ENCODE measurements around the gene STXBP1. TPM values are rescaled to one million over a fixed set of nuclear protein-coding genes. Genes with fewer than 3 reads are reported as not detected.
A peak's percentile ranks its signal among the peaks of the same experiment; 100 is the strongest.
"Not testable (repeated sequence)": the region's sequence is repeated elsewhere in the genome, so short reads cannot be mapped to it uniquely, and the experiment has no call there.

STXBP1 gene
- total and polyA plus RNA-seq, 2 donors: 2.7 to 10.2 TPM

DNA sequence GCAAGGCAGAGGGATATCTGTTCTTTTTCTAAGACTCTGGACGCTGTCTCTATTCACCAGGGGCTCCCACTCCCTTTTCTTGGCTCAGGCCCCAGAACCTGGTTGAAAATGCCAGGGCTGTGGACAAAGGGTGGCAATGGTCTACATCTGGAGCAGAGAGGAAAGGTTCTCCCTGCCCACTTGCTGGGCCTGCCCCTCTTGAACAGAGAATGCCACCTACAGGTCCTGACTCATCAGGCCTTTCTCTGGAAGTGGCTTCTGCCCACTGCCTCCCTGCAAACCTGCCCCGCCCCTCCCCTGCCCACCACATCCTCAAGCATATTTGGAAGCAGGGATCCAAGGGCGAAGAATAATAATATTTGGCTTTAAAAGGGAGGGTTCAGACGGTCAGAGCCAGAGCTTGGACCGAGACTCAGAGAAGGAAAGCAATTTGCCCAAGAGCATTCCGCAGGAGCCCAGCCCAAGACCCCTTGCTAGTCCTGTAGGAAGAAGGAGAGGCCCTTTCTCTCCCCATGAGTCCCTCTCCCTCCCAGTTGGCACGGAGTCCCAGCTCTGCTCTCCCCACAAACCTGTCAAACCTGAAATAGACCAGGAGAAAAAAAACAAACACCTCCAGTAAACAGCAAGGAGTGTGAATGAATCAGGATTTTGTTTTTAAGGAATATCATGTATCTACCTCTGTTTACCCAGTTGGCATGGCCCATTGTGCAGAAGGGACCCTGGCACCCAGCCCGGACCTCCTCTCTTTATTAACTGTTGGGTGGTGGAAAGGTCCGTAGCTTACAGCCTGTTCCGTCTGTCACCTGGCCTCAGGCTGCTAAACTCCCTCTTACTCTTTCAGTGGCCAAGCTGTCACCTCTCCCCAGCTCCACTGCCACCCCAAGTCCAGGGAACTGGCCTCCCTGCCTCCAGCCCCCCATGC is 37.7 kb upstream of the STXBP1 start:
- Histone ChIP-seq H3K27ac (ENCODE audit: low read depth in 1 of 2, low read length in 1 of 2) (peak overlapping the region in 1 of 2 donors; percentile 18), H3K27me3 (ENCODE audit: control insufficient read depth in 2 of 2, insufficient read depth in 1 of 2, low read length in 1 of 2) (peaks cover 0 to 4% of the 10 kb centered on the region in 2 donors), H3K36me3 (ENCODE audit: control insufficient read depth in 2 of 2, insufficient read depth in 2 of 2, low read length in 1 of 2) (no peaks in the 10 kb centered on the region), H3K9me3 (ENCODE audit: control insufficient read depth in 2 of 2, insufficient read depth in 1 of 2, low read length in 1 of 2) (no peaks in the 10 kb centered on the region), H3K4me3 (ENCODE audit: low read length in 2 of 2) (no peak overlapping the region), H3K4me1 (ENCODE audit: control insufficient read depth in 2 of 2, insufficient read depth in 2 of 2, low read length in 2 of 2) (peaks cover 13 to 24% of the 10 kb centered on the region in 2 donors)
- DNase-seq (ENCODE audit: low read depth in 6 of 9, low spot score in 9 of 9): no peak
- WGBS: 84% methylated on average over 10 of the region's 10 CpGs

DNA sequence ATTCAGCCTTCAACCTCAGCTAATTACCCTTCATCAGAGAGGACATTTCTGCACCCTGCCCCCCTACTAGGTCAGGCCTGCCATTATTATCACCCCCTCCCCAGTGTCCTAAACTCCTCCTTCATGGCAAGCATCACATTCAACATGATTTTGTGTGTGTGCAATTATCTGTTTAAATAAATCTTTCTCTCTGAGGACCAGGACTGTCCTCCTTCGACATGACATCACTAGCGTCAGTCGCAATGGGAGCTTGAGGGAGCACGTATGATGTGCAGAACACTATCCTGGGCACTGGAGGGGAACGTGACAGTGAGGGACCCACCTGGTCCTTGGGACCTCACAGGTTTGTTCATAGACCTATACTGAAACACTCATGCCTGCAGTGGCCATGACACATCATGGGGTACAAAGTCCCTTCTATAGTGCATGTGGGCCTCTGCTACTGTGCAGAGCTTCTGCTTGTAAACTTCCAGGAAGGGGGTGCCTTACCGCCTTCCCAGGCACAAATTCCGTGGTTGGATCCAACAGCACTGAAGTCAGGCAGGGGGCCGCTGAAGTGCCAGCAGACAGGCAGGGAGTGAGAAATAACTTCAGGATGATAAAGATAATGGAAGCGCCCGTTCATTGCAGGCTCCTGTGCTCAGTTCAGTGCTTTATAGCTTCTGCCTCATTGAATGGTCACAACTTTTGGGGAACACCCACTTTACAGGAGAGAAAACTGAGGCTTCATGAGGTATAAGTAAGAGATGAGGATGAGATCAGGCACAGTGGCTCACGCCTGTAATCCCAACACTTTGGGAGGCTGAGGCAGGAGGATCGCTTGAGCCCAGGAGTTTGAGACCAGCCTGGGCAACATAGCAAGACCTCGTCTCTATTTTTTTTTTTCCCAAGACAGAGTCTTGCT is 36.0 kb upstream of the STXBP1 start:
- Histone ChIP-seq H3K36me3 (ENCODE audit: control insufficient read depth in 2 of 2, insufficient read depth in 2 of 2, low read length in 1 of 2) (no peaks in the 10 kb centered on the region), H3K4me3 (ENCODE audit: low read length in 2 of 2) (no peak overlapping the region), H3K27ac (ENCODE audit: low read depth in 1 of 2, low read length in 1 of 2) (no peak overlapping the region), H3K4me1 (ENCODE audit: control insufficient read depth in 2 of 2, insufficient read depth in 2 of 2, low read length in 2 of 2) (peaks cover 4 to 12% of the 10 kb centered on the region in 2 donors), H3K9me3 (ENCODE audit: control insufficient read depth in 2 of 2, insufficient read depth in 1 of 2, low read length in 1 of 2) (no peaks in the 10 kb centered on the region), H3K27me3 (ENCODE audit: control insufficient read depth in 2 of 2, insufficient read depth in 1 of 2, low read length in 1 of 2) (peaks cover 0 to 3% of the 10 kb centered on the region in 2 donors)
- DNase-seq (ENCODE audit: low read depth in 6 of 9, low spot score in 9 of 9): no peak
- WGBS: 97% methylated on average over 13 of the region's 13 CpGs

DNA sequence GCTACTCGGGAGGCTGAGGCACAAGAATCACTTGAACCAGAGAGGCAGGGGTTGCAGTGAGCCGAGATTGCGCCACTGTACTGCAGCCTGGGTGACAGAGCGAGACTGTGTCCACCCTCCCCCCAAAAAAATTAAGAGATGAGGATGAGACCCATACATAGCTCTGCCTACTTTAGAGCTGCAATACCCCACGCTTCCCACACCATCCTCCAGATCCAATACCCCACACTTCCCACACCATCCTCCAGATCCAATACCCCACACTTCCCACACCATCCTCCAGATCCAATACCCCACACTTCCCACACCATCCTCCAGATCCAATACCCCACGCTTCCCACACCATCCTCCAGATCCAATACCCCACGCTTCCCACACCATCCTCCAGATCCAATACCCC is 34.9 kb upstream of the STXBP1 start:
- peaks cover 4 to 12% of the 10 kb centered on the region in 2 donors for H3K4me1 ChIP-seq (ENCODE audit: control insufficient read depth in 2 of 2, insufficient read depth in 2 of 2, low read length in 2 of 2)
- DNase-seq (ENCODE audit: low read depth in 6 of 9, low spot score in 9 of 9); H3K27me3 ChIP-seq (ENCODE audit: control insufficient read depth in 2 of 2, insufficient read depth in 1 of 2, low read length in 1 of 2); H3K9me3 ChIP-seq (ENCODE audit: control insufficient read depth in 2 of 2, insufficient read depth in 1 of 2, low read length in 1 of 2); H3K4me3 ChIP-seq (ENCODE audit: low read length in 2 of 2); H3K27ac ChIP-seq (ENCODE audit: low read depth in 1 of 2, low read length in 1 of 2); H3K36me3 ChIP-seq (ENCODE audit: control insufficient read depth in 2 of 2, insufficient read depth in 2 of 2, low read length in 1 of 2): not testable (repeated sequence)
- 97% methylated on average over 6 of the region's 7 CpGs for WGBS

DNA sequence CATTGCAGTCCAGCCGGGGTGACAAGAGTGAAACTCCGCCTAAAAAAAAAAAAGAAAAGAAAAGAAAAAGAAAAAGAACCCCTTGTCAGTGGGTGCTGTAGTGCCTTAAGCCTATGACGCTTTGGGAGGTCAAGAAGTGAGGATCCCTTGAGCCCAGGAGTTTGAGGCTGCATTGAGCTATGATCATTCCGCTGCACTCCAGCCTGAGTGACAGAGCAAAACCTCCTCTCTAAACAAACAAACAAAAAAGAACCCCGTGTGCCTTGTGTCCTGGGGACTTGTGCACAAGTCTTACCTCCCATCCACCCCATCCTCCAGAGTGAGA is 33.5 kb upstream of the STXBP1 start:
- WGBS: 55% methylated on average over 5 of the region's 5 CpGs
- DNase-seq (ENCODE audit: low read depth in 6 of 9, low spot score in 9 of 9): no peak
- Histone ChIP-seq H3K9me3 (ENCODE audit: control insufficient read depth in 2 of 2, insufficient read depth in 1 of 2, low read length in 1 of 2) (no peaks in the 10 kb centered on the region), H3K4me3 (ENCODE audit: low read length in 2 of 2) (no peak overlapping the region), H3K27me3 (ENCODE audit: control insufficient read depth in 2 of 2, insufficient read depth in 1 of 2, low read length in 1 of 2) (peaks cover 0 to 3% of the 10 kb centered on the region in 2 donors), H3K27ac (ENCODE audit: low read depth in 1 of 2, low read length in 1 of 2) (no peak overlapping the region), H3K36me3 (ENCODE audit: control insufficient read depth in 2 of 2, insufficient read depth in 2 of 2, low read length in 1 of 2) (no peaks in the 10 kb centered on the region), H3K4me1 (ENCODE audit: control insufficient read depth in 2 of 2, insufficient read depth in 2 of 2, low read length in 2 of 2) (peaks cover 4 to 12% of the 10 kb centered on the region in 2 donors)

DNA sequence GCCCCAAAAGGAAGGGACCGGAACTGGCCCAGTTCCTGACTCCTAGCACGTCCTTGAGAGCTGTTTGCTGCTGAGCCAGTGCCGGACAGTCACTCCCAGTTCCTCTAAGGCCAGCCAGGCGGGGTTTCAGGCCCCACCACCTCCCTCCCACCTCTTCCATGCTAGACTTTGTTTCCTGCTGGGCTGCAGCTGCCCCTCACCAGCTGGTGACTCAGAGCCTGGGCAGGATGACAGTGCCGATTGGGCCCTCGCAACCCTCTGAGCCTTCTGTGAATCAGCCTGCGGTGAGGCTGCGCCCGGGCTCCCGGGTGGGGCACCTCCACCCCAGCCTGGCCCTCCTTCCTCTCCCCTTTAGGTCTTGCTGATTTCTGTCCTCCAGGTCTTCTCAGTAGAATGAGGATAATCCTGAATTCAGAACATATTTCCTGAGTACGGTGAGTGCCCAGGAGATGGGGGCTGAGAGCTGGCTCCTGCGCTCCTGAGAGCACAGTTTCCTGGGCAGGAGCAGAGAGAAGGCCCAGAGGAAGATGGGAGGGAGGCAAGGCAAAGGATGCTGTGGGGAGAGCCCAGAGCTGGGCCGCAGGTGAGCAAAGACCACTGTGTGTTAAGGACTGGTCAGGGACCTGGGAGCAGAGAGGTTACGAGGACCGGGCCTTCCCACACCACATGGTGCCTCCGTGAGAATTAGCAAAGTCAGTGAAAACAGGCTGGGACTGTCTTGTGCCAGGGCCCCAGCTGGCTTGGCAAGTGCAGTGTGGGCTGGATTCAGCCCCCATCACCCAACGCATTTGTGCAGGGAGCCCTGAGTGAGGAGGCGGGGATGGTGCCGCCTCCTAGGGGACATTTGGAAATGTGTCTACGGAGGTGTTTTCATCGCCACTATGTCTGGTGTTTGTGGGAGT is 32.9 kb upstream of the STXBP1 start:
- H3K9me3 ChIP-seq (ENCODE audit: control insufficient read depth in 2 of 2, insufficient read depth in 1 of 2, low read length in 1 of 2): no peaks in the 10 kb centered on the region
- no peak overlapping the region for H3K4me3 ChIP-seq (ENCODE audit: low read length in 2 of 2)
- peaks cover 0 to 3% of the 10 kb centered on the region in 2 donors for H3K27me3 ChIP-seq (ENCODE audit: control insufficient read depth in 2 of 2, insufficient read depth in 1 of 2, low read length in 1 of 2)
- H3K27ac ChIP-seq (ENCODE audit: low read depth in 1 of 2, low read length in 1 of 2): peak overlapping the region; percentile 35 to 58
- peaks cover 4 to 12% of the 10 kb centered on the region in 2 donors for H3K4me1 ChIP-seq (ENCODE audit: control insufficient read depth in 2 of 2, insufficient read depth in 2 of 2, low read length in 2 of 2)
- no peaks in the 10 kb centered on the region for H3K36me3 ChIP-seq (ENCODE audit: control insufficient read depth in 2 of 2, insufficient read depth in 2 of 2, low read length in 1 of 2)
- DNase-seq (ENCODE audit: low read depth in 6 of 9, low spot score in 9 of 9): peak in 4 of 9 donors; percentile 34 to 71 (median 50)
- WGBS: 47% methylated on average over 21 of the region's 21 CpGs

DNA sequence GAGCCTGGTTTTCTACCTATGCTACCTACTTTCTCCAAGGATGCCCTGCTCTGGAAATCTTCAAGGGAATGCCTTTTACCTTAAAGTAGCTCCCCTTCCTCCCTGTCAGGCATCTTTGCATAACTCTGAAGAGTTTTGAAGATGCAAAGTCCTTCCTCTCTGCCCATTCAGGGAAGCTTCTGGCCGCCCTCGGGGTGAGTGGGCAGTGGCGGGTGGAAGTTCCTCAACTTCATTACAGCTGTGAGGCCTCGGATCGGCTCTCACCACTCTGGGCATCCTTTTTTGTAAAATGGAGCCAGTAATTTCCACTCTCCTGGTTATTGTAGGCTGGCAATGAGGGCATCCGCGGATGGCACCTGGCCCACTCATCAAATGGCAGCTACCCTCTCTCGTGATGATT is 31.7 kb upstream of the STXBP1 start:
- Histone ChIP-seq H3K27ac (ENCODE audit: low read depth in 1 of 2, low read length in 1 of 2) (no peak overlapping the region), H3K4me1 (ENCODE audit: control insufficient read depth in 2 of 2, insufficient read depth in 2 of 2, low read length in 2 of 2) (peaks cover 4 to 12% of the 10 kb centered on the region in 2 donors), H3K9me3 (ENCODE audit: control insufficient read depth in 2 of 2, insufficient read depth in 1 of 2, low read length in 1 of 2) (no peaks in the 10 kb centered on the region), H3K36me3 (ENCODE audit: control insufficient read depth in 2 of 2, insufficient read depth in 2 of 2, low read length in 1 of 2) (no peaks in the 10 kb centered on the region), H3K27me3 (ENCODE audit: control insufficient read depth in 2 of 2, insufficient read depth in 1 of 2, low read length in 1 of 2) (peaks cover 0 to 3% of the 10 kb centered on the region in 2 donors), H3K4me3 (ENCODE audit: low read length in 2 of 2) (no peak overlapping the region)
- WGBS: 95% methylated on average over 8 of the region's 8 CpGs
- DNase-seq (ENCODE audit: low read depth in 6 of 9, low spot score in 9 of 9): no peak

DNA sequence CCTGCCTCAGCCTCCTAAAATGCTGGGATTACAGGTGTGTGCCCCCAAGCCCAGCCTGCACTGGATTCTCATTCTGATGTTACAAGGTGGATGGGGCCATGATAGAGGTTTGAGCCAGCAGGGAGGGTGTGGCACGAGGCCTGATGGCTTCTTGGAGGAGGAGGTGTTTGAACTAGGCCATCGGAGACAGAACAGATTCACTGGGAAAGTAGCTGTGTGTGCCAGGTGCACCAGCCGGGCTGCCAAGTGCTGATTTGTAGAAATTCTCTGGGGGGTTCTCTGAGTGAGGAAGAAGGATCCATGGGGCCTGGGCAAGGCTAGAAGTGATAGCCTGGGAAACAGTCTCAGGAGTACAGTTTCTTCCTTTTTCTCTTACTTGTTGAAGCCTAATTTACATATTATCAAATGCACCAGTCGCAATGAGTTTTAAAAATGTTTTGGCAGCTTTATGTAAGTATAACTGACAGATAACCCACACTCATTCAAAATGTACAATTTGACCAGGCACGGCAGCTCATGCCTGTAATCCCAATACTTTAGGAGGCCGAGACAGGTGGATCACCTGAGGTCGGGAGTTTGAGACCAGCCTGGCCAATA is 31.1 kb upstream of the STXBP1 start:
- WGBS: 95% methylated on average over 7 of the region's 7 CpGs
- Histone ChIP-seq H3K9me3 (ENCODE audit: control insufficient read depth in 2 of 2, insufficient read depth in 1 of 2, low read length in 1 of 2) (no peaks in the 10 kb centered on the region), H3K27ac (ENCODE audit: low read depth in 1 of 2, low read length in 1 of 2) (no peak overlapping the region), H3K27me3 (ENCODE audit: control insufficient read depth in 2 of 2, insufficient read depth in 1 of 2, low read length in 1 of 2) (peaks cover 0 to 3% of the 10 kb centered on the region in 2 donors), H3K4me1 (ENCODE audit: control insufficient read depth in 2 of 2, insufficient read depth in 2 of 2, low read length in 2 of 2) (peaks cover 4 to 12% of the 10 kb centered on the region in 2 donors), H3K36me3 (ENCODE audit: control insufficient read depth in 2 of 2, insufficient read depth in 2 of 2, low read length in 1 of 2) (no peaks in the 10 kb centered on the region), H3K4me3 (ENCODE audit: low read length in 2 of 2) (no peak overlapping the region)
- DNase-seq (ENCODE audit: low read depth in 6 of 9, low spot score in 9 of 9): no peak

DNA sequence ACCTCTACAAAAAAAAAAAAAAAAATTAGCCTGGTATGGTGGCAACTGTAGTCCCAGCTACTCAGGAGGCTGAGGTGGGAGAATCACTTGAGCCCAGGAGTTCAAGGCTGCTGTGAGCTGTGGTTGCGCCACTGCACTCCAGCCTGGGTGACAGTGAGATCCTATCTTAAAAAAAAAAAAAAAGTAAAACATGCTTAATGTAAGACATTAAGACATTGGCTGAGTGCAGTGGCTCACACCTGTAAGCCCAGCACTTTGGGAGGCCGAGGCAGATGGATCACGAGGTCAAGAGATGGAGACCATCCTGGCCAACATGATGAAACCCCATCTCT is 27.6 kb upstream of the STXBP1 start:
- H3K27ac ChIP-seq (ENCODE audit: low read depth in 1 of 2, low read length in 1 of 2); H3K4me3 ChIP-seq (ENCODE audit: low read length in 2 of 2); H3K4me1 ChIP-seq (ENCODE audit: control insufficient read depth in 2 of 2, insufficient read depth in 2 of 2, low read length in 2 of 2); H3K36me3 ChIP-seq (ENCODE audit: control insufficient read depth in 2 of 2, insufficient read depth in 2 of 2, low read length in 1 of 2); H3K27me3 ChIP-seq (ENCODE audit: control insufficient read depth in 2 of 2, insufficient read depth in 1 of 2, low read length in 1 of 2); DNase-seq (ENCODE audit: low read depth in 6 of 9, low spot score in 9 of 9); H3K9me3 ChIP-seq (ENCODE audit: control insufficient read depth in 2 of 2, insufficient read depth in 1 of 2, low read length in 1 of 2): not testable (repeated sequence)
- 98% methylated on average over 3 of the region's 3 CpGs for WGBS

Measured in thymus (tissue), 11 donors.